Testis (tissue), 2 donors: ENCODE results near the gene CACNB1.

Experiments
- POLR2A ChIP-seq: fragments of 450-650 bp; IDR thresholded peaks from one replicate; pipeline ENCODE4 v1.6.1; 2017; ENCODE audit warnings: antibody characterized with exemption, mild to moderate bottlenecking, moderate library complexity
- TF ChIP-seq, protein P1 (sequence below), 3 experiments: fragments of 450-650 bp in 2 of 3; fragments of 200-600 bp in 1 of 3; sonication (generic) in 1 of 3; IDR thresholded peaks; one replicate each; pipeline ENCODE4 v1.5.1; 2016 to 2019; ENCODE audit warnings: antibody characterized with exemption in 3 of 3, mild to moderate bottlenecking in 2 of 3, moderate library complexity in 1 of 3

DNA sequence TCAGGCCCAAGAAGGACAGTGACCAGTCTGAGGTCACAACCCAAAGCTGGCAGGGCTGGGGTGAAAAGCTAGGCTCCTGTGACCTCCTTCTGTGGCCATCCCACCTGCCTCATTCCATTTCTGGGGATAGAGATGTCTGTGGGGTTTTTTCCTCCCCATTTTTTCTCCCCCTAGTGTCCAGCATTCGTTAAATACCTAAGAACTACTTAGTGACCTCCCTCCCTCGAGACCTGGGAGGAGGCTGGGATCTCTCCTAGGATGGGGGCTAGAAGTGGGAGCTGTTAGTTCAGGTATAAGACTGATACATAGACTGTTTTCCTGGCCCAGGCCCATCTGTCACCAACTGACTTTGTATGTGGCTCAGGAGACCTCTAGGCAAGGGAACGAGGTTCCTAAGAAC is 48.8 kb upstream of the CACNB1 start:
- TF ChIP-seq, protein P1, sequence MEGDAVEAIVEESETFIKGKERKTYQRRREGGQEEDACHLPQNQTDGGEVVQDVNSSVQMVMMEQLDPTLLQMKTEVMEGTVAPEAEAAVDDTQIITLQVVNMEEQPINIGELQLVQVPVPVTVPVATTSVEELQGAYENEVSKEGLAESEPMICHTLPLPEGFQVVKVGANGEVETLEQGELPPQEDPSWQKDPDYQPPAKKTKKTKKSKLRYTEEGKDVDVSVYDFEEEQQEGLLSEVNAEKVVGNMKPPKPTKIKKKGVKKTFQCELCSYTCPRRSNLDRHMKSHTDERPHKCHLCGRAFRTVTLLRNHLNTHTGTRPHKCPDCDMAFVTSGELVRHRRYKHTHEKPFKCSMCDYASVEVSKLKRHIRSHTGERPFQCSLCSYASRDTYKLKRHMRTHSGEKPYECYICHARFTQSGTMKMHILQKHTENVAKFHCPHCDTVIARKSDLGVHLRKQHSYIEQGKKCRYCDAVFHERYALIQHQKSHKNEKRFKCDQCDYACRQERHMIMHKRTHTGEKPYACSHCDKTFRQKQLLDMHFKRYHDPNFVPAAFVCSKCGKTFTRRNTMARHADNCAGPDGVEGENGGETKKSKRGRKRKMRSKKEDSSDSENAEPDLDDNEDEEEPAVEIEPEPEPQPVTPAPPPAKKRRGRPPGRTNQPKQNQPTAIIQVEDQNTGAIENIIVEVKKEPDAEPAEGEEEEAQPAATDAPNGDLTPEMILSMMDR (IDR thresholded peaks at IDR 0.05): no peak
- no peak for TF ChIP-seq POLR2A
